Activated B cell treated with CpG ODN at 0.5 μM for 24 hours (primary cell): ENCODE measurements around the gene AUP1. TPM values are rescaled to one million over a fixed set of nuclear protein-coding genes. Genes with fewer than 3 reads are reported as not detected.

Experiments
- ATAC-seq: fragments of 200-7000 bp; cut with Tn5 transposase; one replicate; pipeline ENCODE4 v1.10.0; 2021; ENCODE audit warnings: low read depth, mild to moderate bottlenecking, moderate library complexity
- CTCF ChIA-PET: fragments of 350-600 bp; sonication (Branson Sonifier 250); formaldehyde crosslinking; loops from one replicate; lab custom pipeline; 2021; ENCODE audit warnings: antibody characterized with exemption; lab: Charles Lee
- POLR2A ChIA-PET: fragments of 350-600 bp; sonication (Branson Sonifier 250); formaldehyde crosslinking; loops from one replicate; lab custom pipeline; 2021; ENCODE audit warnings: antibody characterized with exemption; lab: Charles Lee
- DNase-seq: peaks from one replicate; pipeline ENCODE4 v3.0.0; 2022
- H3K27ac Mint-ChIP-seq: one replicate; pipeline ENCODE4 v1.8.0; 2020; ENCODE audit warnings: mixed read lengths
- H3K27me3 Mint-ChIP-seq: one replicate; pipeline ENCODE4 v1.8.0; 2021; ENCODE audit warnings: mixed read lengths
- H3K36me3 Mint-ChIP-seq: one replicate; pipeline ENCODE4 v1.8.0; 2021; ENCODE audit warnings: low read depth, mixed read lengths
- H3K4me1 Mint-ChIP-seq: one replicate; pipeline ENCODE4 v1.8.0; 2021; ENCODE audit warnings: mixed read lengths
- H3K4me3 Mint-ChIP-seq: one replicate; pipeline ENCODE4 v1.8.0; 2020; ENCODE audit warnings: mild to moderate bottlenecking, mixed read lengths
- H3K9me3 Mint-ChIP-seq: one replicate; pipeline ENCODE4 v1.8.0; 2020; ENCODE audit warnings: mixed read lengths
- CTCF ChIP-seq: fragments of 200-600 bp; IDR thresholded peaks from one replicate; pipeline ENCODE4 v1.8.0; 2022; ENCODE audit warnings: antibody characterized with exemption, mild to moderate bottlenecking
- intact Hi-C: fragments of 100-400 bp; cut with micrococcal nuclease; formaldehyde crosslinking; loops from one replicate; pipeline ENCODE4 v1.15.1; 2024
- total RNA-seq: library from RNA; stranded (reverse); gene quantifications from 2 replicates; pipeline ENCODE4 v1.2.3, GENCODE V29; 2022

The AUP1 gene
- total RNA-seq, 1 donor from 2014 or later: 177 TPM

GRCh38 chr2:74533464-74533863 lies 4.0 kb upstream of the AUP1 start:
- ATAC-seq (no peak), DNase-seq (no peak)
- no peaks in the 10 kb centered on the region for H3K27me3 Mint-ChIP-seq
- CTCF ChIA-PET: interaction anchor here (1.1 to 4.4 kb wide), 4 partner anchors 55 to 284 kb away, joined by 3 to 34 read pairs (median 7); no protein-coding TSS in a partner anchor
- peaks cover 36% of the 10 kb centered on the region for H3K36me3 Mint-ChIP-seq
- POLR2A ChIA-PET: interaction anchor here (0.7 to 8.8 kb wide), 4 partner anchors 18 to 76 kb away, joined by 3 to 63 read pairs (median 22); partner anchors contain the start of genes CCDC142, TTC31 and WBP1
- no peaks in the 10 kb centered on the region for H3K9me3 Mint-ChIP-seq
- H3K4me1 Mint-ChIP-seq: peaks cover 41% of the 10 kb centered on the region
- no peak overlapping the region for H3K4me3 Mint-ChIP-seq
- H3K27ac Mint-ChIP-seq: no peak overlapping the region
- intact Hi-C loops: loop anchor here (5.0 kb wide), 2 partner anchors 196 to 336 kb away; partner anchors contain the start of gene MTHFD2
- no peak for TF ChIP-seq CTCF

- peak overlapping the region; percentile 96 for H3K27ac Mint-ChIP-seq
- intact Hi-C loops: loop anchor here (5.0 kb wide), 2 partner anchors 195 to 335 kb away; partner anchors contain the start of gene MTHFD2
- CTCF ChIA-PET: interaction anchor here (0.7 to 4.4 kb wide), 17 partner anchors 25 to 705 kb away, joined by 3 to 34 read pairs (median 3); partner anchors contain the start of genes CCDC142, LBX2, MRPL53 and PCGF1
- POLR2A ChIA-PET: interaction anchor here (0.7 to 8.8 kb wide), 10 partner anchors 24 to 354 kb away, joined by 3 to 63 read pairs (median 7); partner anchors contain the start of genes CCDC142, INO80B, MOB1A and MRPL53
- H3K36me3 Mint-ChIP-seq: peaks cover 49% of the 10 kb centered on the region
- TF ChIP-seq CTCF: no peak
- no peak for DNase-seq
- no peaks in the 10 kb centered on the region for H3K27me3 Mint-ChIP-seq
- H3K9me3 Mint-ChIP-seq: no peaks in the 10 kb centered on the region
- no peak for ATAC-seq
- peak overlapping the region; percentile 56 for H3K4me3 Mint-ChIP-seq
- H3K4me1 Mint-ChIP-seq: peaks cover 41% of the 10 kb centered on the region
These were observed 2.7 kb upstream of the AUP1 start for GRCh38 chr2:74532222-74532621.

- ChIA-PET CTCF (interaction anchor here (0.7 to 4.4 kb wide), 16 partner anchors 8 to 704 kb away, joined by 3 to 34 read pairs (median 4); partner anchors contain the start of genes CCDC142, LBX2, MRPL53 and PCGF1), POLR2A (interaction anchor here (0.7 to 8.8 kb wide), 12 partner anchors 7 to 353 kb away, joined by 3 to 63 read pairs (median 7); partner anchors contain the start of genes CCDC142, INO80B, MOB1A and MRPL53)
- ATAC-seq (no peak), DNase-seq (no peak)
- Mint-ChIP-seq H3K4me3 (peak overlapping the region; percentile 97), H3K27ac (peak overlapping the region; percentile 96), H3K27me3 (no peaks in the 10 kb centered on the region), H3K4me1 (peaks cover 46% of the 10 kb centered on the region), H3K36me3 (peaks cover 54% of the 10 kb centered on the region), H3K9me3 (no peaks in the 10 kb centered on the region)
- TF ChIP-seq CTCF: no peak
- intact Hi-C loops: loop anchor here (5.0 kb wide), 2 partner anchors 194 to 334 kb away; partner anchors contain the start of gene MTHFD2
These were observed 2.2 kb upstream of the AUP1 start for GRCh38 chr2:74531666-74532065.

GRCh38 chr2:74530239-74531187 lies 1.0 kb upstream of the AUP1 start:
- TF ChIP-seq CTCF: no peak
- ATAC-seq (peak; percentile 11), DNase-seq (peak; percentile 47)
- H3K9me3 Mint-ChIP-seq: no peaks in the 10 kb centered on the region
- peak overlapping the region; percentile 97 for H3K4me3 Mint-ChIP-seq
- ChIA-PET POLR2A (interaction anchor here (0.8 to 8.8 kb wide), 34 partner anchors 8 to 352 kb away, joined by 3 to 63 read pairs (median 5); partner anchors contain the start of genes C2orf81, CCDC142, DOK1 and INO80B), CTCF (interaction anchor here (0.9 to 4.4 kb wide), 11 partner anchors 8 to 58 kb away, joined by 3 to 34 read pairs (median 5); partner anchors contain the start of genes CCDC142, LBX2, PCGF1 and TTC31)
- H3K36me3 Mint-ChIP-seq: peaks cover 63% of the 10 kb centered on the region
- peaks cover 55% of the 10 kb centered on the region for H3K4me1 Mint-ChIP-seq
- intact Hi-C loops: loop anchor here (1.0 to 5.0 kb wide), 4 partner anchors 193 to 702 kb away; partner anchors contain the start of genes MTHFD2 and STAMBP
- no peaks in the 10 kb centered on the region for H3K27me3 Mint-ChIP-seq
- H3K27ac Mint-ChIP-seq: peak overlapping the region; percentile 96
